GM12878 (cell line): ENCODE data around the gene SPTAN1. TPM values are rescaled to one million over a fixed set of nuclear protein-coding genes. Genes with fewer than 3 reads are reported as not detected.

Source experiments
- ATAC-seq: fragments of 200-7000 bp; cut with Tn5 transposase; 3 replicates; pipeline ENCODE4 v1.9.1; 2020; ENCODE audit warnings: mild to moderate bottlenecking, moderate library complexity
- BruUV-seq: library from RNA; stranded (reverse); fragments of 400-500 nt; replicated peaks from 2 replicates; lab custom pipeline; 2021; lab: Mats Ljungman, UMichigan
- CTCF ChIA-PET: fragments of 300-600 bp; sonication (Branson Sonifier 250); formaldehyde crosslinking; extraction: SDS; loops from one replicate; lab custom pipeline; 2021; ENCODE audit warnings: inconsistent platforms; lab: Yijun Ruan, JAX
- POLR2A ChIA-PET: fragments of 350-600 bp; formaldehyde crosslinking; extraction: SDS; loops from one replicate; lab custom pipeline; 2021; ENCODE audit warnings: inconsistent platforms; lab: Charles Lee
- RAD21 ChIA-PET: fragments of 300-600 bp; sonication (Branson Sonifier 250); formaldehyde crosslinking; loops from one replicate; lab custom pipeline; 2023; ENCODE audit warnings: antibody characterized with exemption; ENCODE audit not compliant: unreplicated experiment; lab: Charles Lee
- SMC1A ChIA-PET: fragments of 300-600 bp; sonication (Branson Sonifier 250); formaldehyde crosslinking; loops from one replicate; lab custom pipeline; 2023; ENCODE audit not compliant: unreplicated experiment, uncharacterized antibody; lab: Charles Lee
- DNase-seq: peaks from one replicate; pipeline ENCODE4 v3.0.0-alpha.2; 2011; ENCODE audit warnings: low read depth, low spot score
- FAIRE-seq: peaks from 3 replicates; lab custom pipeline; 2011; peaks lifted over from hg19 to GRCh38; lab: Jason Lieb, UNC
- H2AFZ ChIP-seq: 2 replicates; pipeline ENCODE4 v1.6.0; 2011; ENCODE audit warnings: low read depth, low read length, control low read depth; ENCODE audit not compliant: control insufficient read depth
- H3K27ac ChIP-seq: 2 replicates; pipeline ENCODE4 v1.5.1; 2011; ENCODE audit warnings: control low read depth; ENCODE audit not compliant: control insufficient read depth, insufficient read depth
- H3K27me3 ChIP-seq, 2 experiments: replicated peaks in 1 of 2; 2 replicates each; pipeline versions ENCODE4 v1.6.0 to v1.6.1; 2011; ENCODE audit warnings: low read length in 1 of 2; ENCODE audit not compliant: control insufficient read depth in 2 of 2, insufficient read depth in 2 of 2
- H3K36me3 ChIP-seq, 2 experiments: 2 replicates each; pipeline ENCODE4 v1.5.1; 2011; ENCODE audit warnings: low read length in 1 of 2; ENCODE audit not compliant: control insufficient read depth in 2 of 2, insufficient read depth in 2 of 2
- H3K4me1 ChIP-seq: 2 replicates; pipeline ENCODE4 v1.6.1; 2011; ENCODE audit warnings: mild to moderate bottlenecking, low read length, moderate library complexity, mixed read lengths; ENCODE audit not compliant: control insufficient read depth, insufficient read depth
- H3K4me2 ChIP-seq: 2 replicates; pipeline ENCODE4 v1.6.0; 2011; ENCODE audit warnings: control low read depth; ENCODE audit not compliant: control insufficient read depth, insufficient read depth
- H3K4me3 ChIP-seq: fragments of 200-600 bp; sonication (generic); 2 replicates; pipeline ENCODE4 v1.5.1; 2016
- H3K79me2 ChIP-seq: 2 replicates; pipeline ENCODE4 v1.6.0; 2011; ENCODE audit warnings: low read length; ENCODE audit not compliant: control insufficient read depth, insufficient read depth
- H3K9ac ChIP-seq: 2 replicates; pipeline ENCODE4 v1.8.0; 2011; ENCODE audit warnings: low read length, control low read depth, mixed read lengths; ENCODE audit not compliant: control insufficient read depth, insufficient read depth
- H3K9me3 ChIP-seq: replicated peaks from 3 replicates; pipeline ENCODE4 v1.5.1; 2011; ENCODE audit warnings: mild to moderate bottlenecking, low read length; ENCODE audit not compliant: control insufficient read depth, insufficient read depth
- H4K20me1 ChIP-seq: 2 replicates; pipeline ENCODE4 v1.6.0; 2011; ENCODE audit not compliant: control insufficient read depth, insufficient read depth
- CREB1 ChIP-seq: IDR thresholded peaks from 2 replicates; pipeline ENCODE4 v1.6.1; 2012; ENCODE audit warnings: low read depth, mild to moderate bottlenecking, inconsistent platforms
- EZH2 ChIP-seq: IDR thresholded peaks from 2 replicates; pipeline ENCODE4 v1.6.1; 2012; ENCODE audit warnings: low read depth, mild to moderate bottlenecking, control low read depth, inconsistent platforms, low read length, borderline replicate concordance; ENCODE audit not compliant: control insufficient read depth
- HDAC2 ChIP-seq: fragments of 200-600 bp; sonication (generic); IDR thresholded peaks from 2 replicates; pipeline ENCODE4 v1.6.1; 2017
- MEF2B ChIP-seq: fragments of 450-650 bp; IDR thresholded peaks from 2 replicates; pipeline ENCODE4 v1.6.1; 2018; ENCODE audit warnings: mild to moderate bottlenecking, moderate library complexity; ENCODE audit not compliant: partially characterized antibody, poor library complexity, severe bottlenecking
- NR2C1 ChIP-seq: fragments of 450-650 bp; IDR thresholded peaks from 2 replicates; pipeline ENCODE4 v1.6.1; 2017; ENCODE audit warnings: antibody characterized with exemption, mild to moderate bottlenecking, moderate library complexity
- POU2F2 ChIP-seq: IDR thresholded peaks from 3 replicates; pipeline ENCODE4 v1.6.1; 2011; ENCODE audit warnings: low read depth, mild to moderate bottlenecking, low read length, borderline replicate concordance
- RUNX3 ChIP-seq: IDR thresholded peaks from 2 replicates; pipeline ENCODE4 v1.6.1; 2012; ENCODE audit warnings: low read length, inconsistent platforms
- SP1 ChIP-seq: IDR thresholded peaks from one replicate; pipeline ENCODE4 v1.6.1; 2011; ENCODE audit warnings: low read depth, low read length
- ZSCAN29 ChIP-seq: fragments of 450-650 bp; IDR thresholded peaks from 2 replicates; pipeline ENCODE4 v1.6.1; 2017; ENCODE audit warnings: mild to moderate bottlenecking, moderate library complexity
- WGBS: methylation state at CpG from one replicate; pipeline ENCODE4 v1.1.6; 2016; ENCODE audit warnings: low lambda C conversion rate; ENCODE audit not compliant: insufficient replicate concordance, insufficient coverage; ENCODE audit errors: missing lambda C conversion rate; 5-methylcytosine and 5-hydroxymethylcytosine counted together
- in situ Hi-C: fragments of 300-500 bp; cut with MboI; formaldehyde crosslinking; loops from 9 replicates; pipeline ENCODE4 v1.14.3; 2018; ENCODE audit warnings: mixed read lengths
- intact Hi-C: fragments of 100-400 bp; cut with micrococcal nuclease; formaldehyde crosslinking; loops from one replicate; pipeline ENCODE4 v1.14.2; 2022; ENCODE audit not compliant: unreplicated experiment
- polyA plus RNA-seq, 11 experiments: library from polyadenylated mRNA; depleted of rRNA in 4 of 11; unstranded in 6 of 11; stranded (reverse) in 5 of 11; fragments of >200 nt; fragmentation: Nextera tagmentation in 4 of 11; fragmentation: Illumina TruSeq in 1 of 11; extraction: Ambion mirVana in 4 of 11; extraction: Trizol in 1 of 11; gene quantifications; 1 replicate in 1 of 11; 2 replicates in 10 of 11; pipeline versions ENCODE4 v1.2.1 to v1.2.3, GENCODE V29; 2011 to 2016; ENCODE audit warnings: inconsistent platforms in 2 of 11, missing spikeins in 2 of 11, low read depth in 1 of 11
- total RNA-seq, 4 experiments: library from RNA; depleted of rRNA in 3 of 4; stranded (reverse); fragments of >200 nt in 3 of 4; fragmentation: Illumina TruSeq in 1 of 4; extraction: Trizol in 1 of 4; gene quantifications; 2 replicates each; pipeline versions ENCODE4 v1.2.1 to v1.2.3, GENCODE V29; 2013 to 2021
- TF ChIP-seq, protein P1 (sequence below): fragments of 450-650 bp; IDR thresholded peaks from 2 replicates; pipeline ENCODE4 v1.6.1; 2017; ENCODE audit warnings: low read depth, mild to moderate bottlenecking, moderate library complexity
- TF ChIP-seq, protein P2 (sequence below): fragments of 450-650 bp; IDR thresholded peaks from 2 replicates; pipeline ENCODE4 v1.6.1; 2018; ENCODE audit warnings: borderline replicate concordance, mild to moderate bottlenecking; ENCODE audit not compliant: partially characterized antibody
- TF ChIP-seq, protein P3 (sequence below): fragments of 450-650 bp; IDR thresholded peaks from 2 replicates; pipeline ENCODE4 v1.6.1; 2017; ENCODE audit warnings: mild to moderate bottlenecking

The SPTAN1 gene
- total and polyA plus RNA-seq, 10 of the 15 experiments (the other 5 are each of a cell fraction or from before 2014, with no cell fraction given) = 18.7 to 156 (median 73.6) TPM

DNA sequence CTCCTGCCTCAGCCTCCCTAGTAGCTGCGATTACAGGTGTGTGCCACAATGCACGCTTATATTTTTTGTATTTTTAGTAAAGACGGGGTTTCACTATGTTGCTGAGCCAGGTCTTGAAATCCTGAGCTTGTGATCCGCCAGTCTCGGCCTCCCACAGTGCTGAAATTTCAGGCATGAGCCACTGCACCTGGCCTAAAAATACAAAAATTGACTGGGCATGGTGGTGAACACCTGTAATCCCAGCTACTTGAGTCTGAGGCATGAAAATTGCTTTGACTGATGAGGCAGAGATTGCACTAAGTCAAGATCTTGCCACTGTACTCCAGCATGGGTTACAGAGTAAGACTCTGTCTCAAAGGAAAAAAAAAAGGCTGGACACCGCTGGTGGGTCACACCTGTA lies 117.4 kb downstream of the SPTAN1 start:
- Histone ChIP-seq H3K27me3 (no peaks in the 10 kb centered on the region), H3K4me2 (no peak overlapping the region), H3K9ac (no peak overlapping the region), H3K4me1 (no peaks in the 10 kb centered on the region), H3K9me3 (no peaks in the 10 kb centered on the region), H3K4me3 (no peak overlapping the region), H4K20me1 (no peaks in the 10 kb centered on the region), H3K27ac (no peak overlapping the region), H3K36me3 (no peaks in the 10 kb centered on the region), H3K79me2 (no peaks in the 10 kb centered on the region), H2AFZ (no peak overlapping the region)
- SMC1A ChIA-PET = interaction anchor here (1.3 kb wide), 1 partner anchor 27 kb away, joined by 4 read pairs; no protein-coding TSS in a partner anchor
- BruUV-seq = no TSS peak
- in situ Hi-C loops = no loop called here
- CTCF ChIA-PET = interaction anchor here (0.8 kb wide), 1 partner anchor 148 kb away, joined by 3 read pairs; no protein-coding TSS in a partner anchor
- no peak for ATAC-seq
- FAIRE-seq = no peak
- TF ChIP-seq POU2F2 = no peak
- no peak for TF ChIP-seq NR2C1
- TF ChIP-seq, protein P1, sequence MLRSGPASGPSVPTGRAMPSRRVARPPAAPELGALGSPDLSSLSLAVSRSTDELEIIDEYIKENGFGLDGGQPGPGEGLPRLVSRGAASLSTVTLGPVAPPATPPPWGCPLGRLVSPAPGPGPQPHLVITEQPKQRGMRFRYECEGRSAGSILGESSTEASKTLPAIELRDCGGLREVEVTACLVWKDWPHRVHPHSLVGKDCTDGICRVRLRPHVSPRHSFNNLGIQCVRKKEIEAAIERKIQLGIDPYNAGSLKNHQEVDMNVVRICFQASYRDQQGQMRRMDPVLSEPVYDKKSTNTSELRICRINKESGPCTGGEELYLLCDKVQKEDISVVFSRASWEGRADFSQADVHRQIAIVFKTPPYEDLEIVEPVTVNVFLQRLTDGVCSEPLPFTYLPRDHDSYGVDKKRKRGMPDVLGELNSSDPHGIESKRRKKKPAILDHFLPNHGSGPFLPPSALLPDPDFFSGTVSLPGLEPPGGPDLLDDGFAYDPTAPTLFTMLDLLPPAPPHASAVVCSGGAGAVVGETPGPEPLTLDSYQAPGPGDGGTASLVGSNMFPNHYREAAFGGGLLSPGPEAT = no peak
- intact Hi-C loops = no loop called here
- DNase-seq = no peak
- WGBS = 95% methylated on average over 6 of the region's 6 CpGs
- POLR2A ChIA-PET = no interaction called here
- RAD21 ChIA-PET = no interaction called here

DNA sequence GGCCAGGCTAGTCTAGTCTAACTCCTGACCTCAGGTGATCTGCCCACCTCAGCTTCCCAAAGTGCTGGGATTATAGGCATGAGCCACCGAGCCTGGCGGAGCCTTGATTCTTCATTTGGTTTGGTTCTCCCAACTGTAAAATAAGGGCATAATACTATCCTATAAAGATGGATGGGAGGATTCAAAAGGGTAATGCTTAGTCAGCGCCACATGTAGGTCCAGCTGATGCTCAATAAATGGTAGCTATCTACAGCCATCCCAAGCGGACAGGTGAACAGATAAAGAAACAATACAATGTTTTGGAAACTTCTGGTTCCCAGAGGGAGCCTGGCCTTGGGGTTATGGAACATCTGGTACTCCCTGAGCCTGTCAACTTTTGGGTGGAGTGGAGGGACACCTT lies 123.0 kb downstream of the SPTAN1 start:
- no peak overlapping the region for H3K4me3 ChIP-seq
- no TSS peak for BruUV-seq
- DNase-seq (no peak), ATAC-seq (no peak), FAIRE-seq (no peak)
- ChIA-PET POLR2A (interaction anchor here (0.6 to 1.5 kb wide), 3 partner anchors 9 to 35 kb away, joined by 3 to 7 read pairs (median 3); no protein-coding TSS in a partner anchor), CTCF (interaction anchor here (1.3 kb wide), 1 partner anchor 237 kb away, joined by 3 read pairs; no protein-coding TSS in a partner anchor), RAD21 (no interaction called here), SMC1A (interaction anchor here (1.5 kb wide), 1 partner anchor 9 kb away, joined by 5 read pairs; no protein-coding TSS in a partner anchor)
- H3K27me3 ChIP-seq = no peaks in the 10 kb centered on the region
- no peaks in the 10 kb centered on the region for H3K79me2 ChIP-seq
- H3K36me3 ChIP-seq = no peaks in the 10 kb centered on the region
- no peak overlapping the region for H3K9ac ChIP-seq
- H4K20me1 ChIP-seq = no peaks in the 10 kb centered on the region
- 98% methylated on average over 4 of the region's 4 CpGs for WGBS
- H3K4me2 ChIP-seq = no peak overlapping the region
- H3K9me3 ChIP-seq = no peaks in the 10 kb centered on the region
- intact Hi-C loops = no loop called here
- no peak overlapping the region for H3K27ac ChIP-seq
- no peak overlapping the region for H2AFZ ChIP-seq
- in situ Hi-C loops = no loop called here
- no peaks in the 10 kb centered on the region for H3K4me1 ChIP-seq
- TF ChIP-seq RUNX3 (no peak), MEF2B (no peak), HDAC2 (no peak), ZSCAN29 (no peak), CREB1 (no peak), EZH2 (no peak), SP1 (no peak)
- TF ChIP-seq, protein P2, sequence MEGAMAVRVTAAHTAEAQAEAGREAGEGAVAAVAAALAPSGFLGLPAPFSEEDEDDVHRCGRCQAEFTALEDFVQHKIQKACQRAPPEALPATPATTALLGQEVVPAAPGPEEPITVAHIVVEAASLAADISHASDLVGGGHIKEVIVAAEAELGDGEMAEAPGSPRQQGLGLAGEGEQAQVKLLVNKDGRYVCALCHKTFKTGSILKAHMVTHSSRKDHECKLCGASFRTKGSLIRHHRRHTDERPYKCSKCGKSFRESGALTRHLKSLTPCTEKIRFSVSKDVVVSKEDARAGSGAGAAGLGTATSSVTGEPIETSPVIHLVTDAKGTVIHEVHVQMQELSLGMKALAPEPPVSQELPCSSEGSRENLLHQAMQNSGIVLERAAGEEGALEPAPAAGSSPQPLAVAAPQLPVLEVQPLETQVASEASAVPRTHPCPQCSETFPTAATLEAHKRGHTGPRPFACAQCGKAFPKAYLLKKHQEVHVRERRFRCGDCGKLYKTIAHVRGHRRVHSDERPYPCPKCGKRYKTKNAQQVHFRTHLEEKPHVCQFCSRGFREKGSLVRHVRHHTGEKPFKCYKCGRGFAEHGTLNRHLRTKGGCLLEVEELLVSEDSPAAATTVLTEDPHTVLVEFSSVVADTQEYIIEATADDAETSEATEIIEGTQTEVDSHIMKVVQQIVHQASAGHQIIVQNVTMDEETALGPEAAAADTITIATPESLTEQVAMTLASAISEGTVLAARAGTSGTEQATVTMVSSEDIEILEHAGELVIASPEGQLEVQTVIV = no peak
- TF ChIP-seq, protein P3, sequence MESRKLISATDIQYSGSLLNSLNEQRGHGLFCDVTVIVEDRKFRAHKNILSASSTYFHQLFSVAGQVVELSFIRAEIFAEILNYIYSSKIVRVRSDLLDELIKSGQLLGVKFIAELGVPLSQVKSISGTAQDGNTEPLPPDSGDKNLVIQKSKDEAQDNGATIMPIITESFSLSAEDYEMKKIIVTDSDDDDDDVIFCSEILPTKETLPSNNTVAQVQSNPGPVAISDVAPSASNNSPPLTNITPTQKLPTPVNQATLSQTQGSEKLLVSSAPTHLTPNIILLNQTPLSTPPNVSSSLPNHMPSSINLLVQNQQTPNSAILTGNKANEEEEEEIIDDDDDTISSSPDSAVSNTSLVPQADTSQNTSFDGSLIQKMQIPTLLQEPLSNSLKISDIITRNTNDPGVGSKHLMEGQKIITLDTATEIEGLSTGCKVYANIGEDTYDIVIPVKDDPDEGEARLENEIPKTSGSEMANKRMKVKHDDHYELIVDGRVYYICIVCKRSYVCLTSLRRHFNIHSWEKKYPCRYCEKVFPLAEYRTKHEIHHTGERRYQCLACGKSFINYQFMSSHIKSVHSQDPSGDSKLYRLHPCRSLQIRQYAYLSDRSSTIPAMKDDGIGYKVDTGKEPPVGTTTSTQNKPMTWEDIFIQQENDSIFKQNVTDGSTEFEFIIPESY = no peak
